Effector memory CD4-positive, alpha-beta T cell (primary cell): ENCODE results near the gene RTL10.
A peak's percentile ranks its signal among the peaks of the same experiment; 100 is the strongest.

ENCODE experiments used
- DNase-seq, 3 donors: peaks; one replicate each; pipeline ENCODE4 v3.0.0-alpha.2; 2020
- H3K27ac ChIP-seq: 2 replicates; pipeline ENCODE4 v1.7.0; 2013; ENCODE audit warnings: mild to moderate bottlenecking, low read length, moderate library complexity; ENCODE audit not compliant: insufficient read depth, poor library complexity, severe bottlenecking
- H3K27me3 ChIP-seq: replicated peaks from 2 replicates; pipeline ENCODE4 v1.7.0; 2013; ENCODE audit warnings: mild to moderate bottlenecking, low read length; ENCODE audit not compliant: insufficient read depth, control insufficient read depth, poor library complexity, severe bottlenecking
- H3K36me3 ChIP-seq: 2 replicates; pipeline ENCODE4 v1.7.0; 2013; ENCODE audit warnings: mild to moderate bottlenecking, low read length, moderate library complexity; ENCODE audit not compliant: control insufficient read depth, insufficient read depth
- H3K4me1 ChIP-seq: 2 replicates; pipeline ENCODE4 v1.7.0; 2013; ENCODE audit warnings: low read length, mild to moderate bottlenecking; ENCODE audit not compliant: control insufficient read depth, insufficient read depth, poor library complexity, severe bottlenecking
- H3K4me3 ChIP-seq: 2 replicates; pipeline ENCODE4 v1.7.0; 2013; ENCODE audit warnings: low read length, low read depth, mild to moderate bottlenecking; ENCODE audit not compliant: insufficient read depth, poor library complexity, severe bottlenecking
- H3K9me3 ChIP-seq: 2 replicates; pipeline ENCODE4 v1.7.0; 2013; ENCODE audit warnings: mild to moderate bottlenecking, low read length, moderate library complexity; ENCODE audit not compliant: control insufficient read depth

RTL10 gene

DNA sequence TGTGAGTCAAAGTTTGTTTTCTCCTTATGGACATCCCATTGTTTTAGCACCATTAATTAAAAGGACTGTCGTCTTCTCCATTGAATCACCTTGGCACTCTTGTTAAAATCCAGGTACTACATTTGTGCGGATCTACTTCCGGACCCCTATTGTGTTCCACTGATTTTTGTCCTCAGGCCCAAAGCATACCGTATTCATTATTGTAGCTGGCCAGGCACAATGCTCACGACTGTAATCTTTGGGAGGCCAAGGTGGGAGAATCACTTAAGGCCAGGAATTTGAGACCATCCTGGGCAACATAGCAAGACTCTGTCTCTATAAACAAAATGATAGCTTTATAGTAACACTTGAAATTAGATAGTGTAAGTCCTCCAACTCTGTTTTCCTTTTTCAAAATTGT is 8.9 kb upstream of the RTL10 start:
- Histone ChIP-seq H3K4me1 (no peaks in the 10 kb centered on the region), H3K4me3 (no peak overlapping the region), H3K27ac (no peak overlapping the region), H3K27me3 (no peaks in the 10 kb centered on the region), H3K36me3 (no peaks in the 10 kb centered on the region), H3K9me3 (no peaks in the 10 kb centered on the region)
- no peak for DNase-seq

DNA sequence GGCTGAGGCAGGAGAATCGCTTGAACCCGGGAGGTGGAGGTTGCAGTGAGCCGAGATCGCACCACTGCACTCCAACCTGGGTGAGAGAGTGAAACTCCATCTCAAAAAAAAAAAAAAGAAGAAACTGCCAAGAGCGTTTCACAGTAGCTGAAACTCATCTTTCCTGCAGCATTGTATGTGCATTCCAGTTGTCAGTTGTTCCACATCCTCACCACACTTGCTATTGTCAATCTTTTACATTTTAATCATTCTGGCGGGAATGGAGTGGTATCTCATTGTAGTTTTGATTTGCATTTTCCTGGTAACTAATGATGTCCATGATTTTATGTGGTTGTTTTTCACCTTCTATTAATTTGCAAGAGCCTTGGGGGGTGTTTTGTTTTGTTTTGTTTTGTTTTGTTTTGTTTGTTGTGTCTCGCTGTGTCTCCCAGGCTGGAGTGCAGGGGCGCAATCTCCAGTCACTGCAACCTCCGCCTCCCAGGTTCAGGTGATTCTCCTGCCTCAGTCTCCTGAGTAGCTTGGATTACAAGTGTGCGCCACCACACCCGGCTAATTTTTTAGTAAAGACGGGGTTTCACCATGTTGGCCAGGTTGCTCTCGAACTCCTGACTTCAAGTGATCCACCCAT is 8.1 kb upstream of the RTL10 start:
- no peaks in the 10 kb centered on the region for H3K9me3 ChIP-seq
- H3K4me1 ChIP-seq, result no peaks in the 10 kb centered on the region
- no peaks in the 10 kb centered on the region for H3K36me3 ChIP-seq
- DNase-seq, result no peak
- no peak overlapping the region for H3K27ac ChIP-seq
- H3K27me3 ChIP-seq, result no peaks in the 10 kb centered on the region
- no peak overlapping the region for H3K4me3 ChIP-seq

DNA sequence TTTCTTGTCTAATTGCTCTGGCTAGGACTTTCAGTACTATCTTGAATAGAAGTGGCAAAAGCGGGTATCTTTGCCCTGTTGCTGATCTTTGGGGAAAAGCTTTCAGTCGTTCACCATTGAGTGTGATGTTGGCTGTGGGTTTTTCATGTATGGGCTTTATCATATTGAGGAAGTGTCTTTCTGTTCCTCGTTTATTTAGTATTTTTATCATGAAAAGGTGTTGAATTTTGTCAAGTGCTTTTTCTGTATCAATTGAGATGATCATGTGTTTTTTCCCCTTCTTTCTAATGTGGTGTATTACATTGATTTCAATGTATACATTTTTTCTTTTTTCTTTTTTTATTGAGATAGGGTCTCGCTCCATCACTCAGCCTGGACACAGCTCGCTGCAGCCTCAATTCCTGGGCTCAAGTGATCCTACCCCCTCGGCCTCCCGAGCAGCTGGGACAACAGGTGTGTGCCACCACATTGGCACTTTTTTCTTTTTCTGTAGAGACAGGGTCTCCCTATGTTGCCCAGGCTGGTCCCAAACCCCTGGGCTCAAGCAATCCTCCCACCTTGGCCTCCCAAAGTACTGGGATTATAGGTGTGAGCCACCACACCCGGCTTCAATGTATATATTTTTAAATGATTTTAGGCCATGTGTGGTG is 5.3 kb upstream of the RTL10 start:
- H3K27ac ChIP-seq, result no peak overlapping the region
- no peak for DNase-seq
- H3K36me3 ChIP-seq, result no peaks in the 10 kb centered on the region
- no peaks in the 10 kb centered on the region for H3K27me3 ChIP-seq
- H3K4me1 ChIP-seq, result peaks cover 10% of the 10 kb centered on the region
- no peaks in the 10 kb centered on the region for H3K9me3 ChIP-seq
- no peak overlapping the region for H3K4me3 ChIP-seq

DNA sequence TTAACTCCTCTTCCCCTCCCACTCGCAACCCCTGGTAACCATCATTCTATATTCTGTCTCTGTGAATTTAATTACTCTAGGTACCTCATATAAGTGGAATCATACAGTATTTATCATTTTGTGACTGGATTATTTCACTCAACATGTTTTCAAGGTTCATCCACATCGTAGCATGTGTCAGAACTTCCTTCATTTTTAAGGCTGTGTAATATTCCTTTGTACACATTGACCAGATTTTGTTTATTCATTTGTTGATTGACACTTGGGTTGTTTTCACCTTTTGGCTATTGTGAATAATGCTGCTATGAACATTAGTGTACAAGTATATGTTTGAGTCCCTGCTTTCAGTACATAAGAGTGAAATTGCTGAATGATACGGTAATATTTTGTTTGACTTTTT is 2.7 kb upstream of the RTL10 start:
- H3K9me3 ChIP-seq, result no peaks in the 10 kb centered on the region
- no peak overlapping the region for H3K27ac ChIP-seq
- DNase-seq, result no peak
- H3K4me1 ChIP-seq, result peaks cover 24% of the 10 kb centered on the region
- H3K27me3 ChIP-seq, result no peaks in the 10 kb centered on the region
- H3K36me3 ChIP-seq, result no peaks in the 10 kb centered on the region
- no peak overlapping the region for H3K4me3 ChIP-seq

DNA sequence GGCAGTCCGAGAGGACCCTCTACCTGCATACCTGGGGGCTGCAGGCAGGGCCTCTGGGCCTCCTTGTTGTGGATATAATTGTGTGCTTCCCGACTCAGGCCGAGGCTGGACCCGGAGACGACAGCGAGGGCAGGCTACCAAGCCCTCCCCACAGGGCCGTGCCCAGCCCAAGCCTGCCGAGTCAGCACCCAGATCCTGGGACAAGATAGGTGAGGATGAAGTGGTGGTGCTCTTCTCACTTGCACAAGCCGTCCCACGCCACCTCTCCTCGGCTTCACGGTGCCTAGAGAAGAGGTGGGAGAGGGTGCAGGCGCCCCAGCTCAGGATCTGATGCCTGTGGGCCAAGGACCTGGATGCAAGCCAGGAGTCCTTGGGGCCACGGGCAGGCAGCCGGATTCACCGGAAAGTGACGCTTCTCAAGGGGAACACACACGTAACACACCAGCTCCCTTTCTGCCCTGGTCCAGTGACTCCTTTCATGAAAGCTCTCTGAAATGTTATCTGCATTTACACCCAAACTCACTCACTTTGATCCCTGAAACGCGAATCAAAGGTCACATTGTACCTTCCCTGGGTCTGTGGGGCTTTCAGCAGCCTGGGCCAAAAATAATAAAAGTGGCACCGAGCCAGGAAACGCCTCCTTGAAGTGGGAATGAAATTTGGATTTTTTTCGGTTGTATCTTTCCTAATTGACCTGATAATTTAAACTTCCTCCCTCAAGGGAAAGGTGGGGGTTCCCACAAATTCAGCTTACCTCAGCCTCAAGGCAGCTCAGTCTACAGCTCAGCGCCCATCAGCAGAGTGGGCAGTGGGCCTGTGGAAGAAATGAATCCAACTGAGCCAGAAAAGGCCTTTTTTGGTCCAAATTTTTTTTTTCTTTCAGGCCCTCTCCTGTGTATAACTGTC is 1.1 kb upstream of the RTL10 start:
- Histone ChIP-seq H3K27me3 (no peaks in the 10 kb centered on the region), H3K9me3 (no peaks in the 10 kb centered on the region), H3K4me3 (peak overlapping the region; percentile 95), H3K36me3 (peaks cover 7% of the 10 kb centered on the region), H3K27ac (peak overlapping the region; percentile 92), H3K4me1 (peaks cover 24% of the 10 kb centered on the region)
- peak; percentile 20 to 40 (median 36) for DNase-seq

DNA sequence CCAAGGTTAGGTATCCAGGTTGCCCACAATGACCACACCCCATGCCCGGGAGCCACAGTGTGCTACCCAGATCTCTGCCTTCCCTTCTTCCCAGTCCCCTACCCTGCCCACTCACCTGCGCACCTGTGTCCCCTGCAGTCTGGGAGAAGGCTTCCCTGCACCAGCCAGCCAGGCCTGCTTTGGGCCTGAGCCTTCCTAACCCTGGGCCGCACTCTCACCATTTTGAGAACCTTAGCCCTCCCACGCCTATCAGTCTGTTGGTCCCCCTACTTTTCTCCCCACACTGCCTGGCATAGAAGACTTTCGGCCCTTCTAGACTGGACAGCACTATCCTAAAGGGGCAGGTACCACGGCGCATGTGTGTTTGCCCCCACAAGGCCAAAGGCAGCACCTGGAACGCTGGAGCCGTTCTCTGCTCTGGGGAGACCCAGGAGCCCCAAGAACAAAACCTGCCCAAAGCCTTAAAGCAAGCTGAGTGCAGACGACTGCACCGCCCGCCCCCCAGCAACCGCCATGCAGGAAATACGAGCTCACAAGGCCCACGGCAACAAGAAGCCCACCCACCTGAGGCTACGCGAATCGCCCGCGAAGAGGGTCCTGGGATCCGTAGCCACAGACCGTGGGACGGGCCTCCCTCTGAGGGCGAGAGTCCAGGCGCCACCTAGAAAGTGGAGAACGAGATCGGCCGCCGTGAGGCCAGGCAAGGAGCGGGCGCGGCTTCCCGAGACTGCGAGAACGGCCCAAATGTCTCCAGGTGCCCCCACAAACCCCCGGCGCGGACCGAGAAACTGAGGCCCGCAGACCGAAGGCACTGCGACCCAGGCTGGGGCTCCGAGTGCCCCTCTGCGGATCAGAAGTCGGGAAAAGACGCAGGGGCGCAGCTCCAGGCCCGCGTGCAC is 546 bp downstream of the RTL10 start:
- no peak for DNase-seq
- H3K4me1 ChIP-seq, result peaks cover 24% of the 10 kb centered on the region
- H3K4me3 ChIP-seq, result peak overlapping the region; percentile 95
- peaks cover 11% of the 10 kb centered on the region for H3K36me3 ChIP-seq
- peak overlapping the region; percentile 92 for H3K27ac ChIP-seq
- H3K27me3 ChIP-seq, result no peaks in the 10 kb centered on the region
- no peaks in the 10 kb centered on the region for H3K9me3 ChIP-seq

DNA sequence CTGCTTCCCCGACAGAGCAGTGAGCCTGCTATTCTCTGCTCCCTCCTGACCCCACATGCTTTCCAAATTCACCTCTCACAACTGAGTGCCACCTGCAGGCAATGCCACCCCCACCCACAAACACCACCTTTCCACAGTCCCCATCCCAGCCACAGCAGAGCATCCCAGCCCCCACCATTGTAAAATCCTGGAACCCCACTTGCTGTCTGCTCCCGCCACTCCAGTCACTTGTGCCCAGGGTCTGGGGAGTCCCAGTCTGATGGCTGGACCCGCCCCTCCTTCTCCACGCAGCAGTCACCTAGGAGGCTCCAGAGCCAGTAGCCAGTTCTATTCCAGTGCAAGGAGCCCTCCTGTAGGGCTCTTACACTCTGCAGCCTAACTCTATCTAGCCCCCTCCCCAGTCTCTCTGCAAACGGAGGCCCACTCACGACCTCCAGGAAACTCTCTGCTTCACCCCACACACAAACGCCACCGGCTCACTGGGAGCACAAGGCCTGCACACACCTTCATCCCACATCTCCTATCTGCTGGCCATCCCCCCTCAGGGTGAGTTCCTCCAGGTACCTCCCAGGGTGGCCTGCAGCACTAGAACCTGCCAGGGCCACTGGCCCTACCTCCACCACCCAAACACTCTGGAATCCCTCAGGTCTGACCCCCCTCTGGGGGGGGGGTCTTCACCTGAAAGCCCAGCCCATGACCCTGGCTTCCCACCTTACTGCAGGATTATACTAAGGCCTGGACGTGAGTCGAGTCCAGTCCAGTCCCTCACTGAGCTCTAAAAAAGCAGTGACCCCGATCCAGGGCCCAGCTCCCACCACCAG is 1.4 kb downstream of the RTL10 start:
- peaks cover 24% of the 10 kb centered on the region for H3K4me1 ChIP-seq
- H3K27ac ChIP-seq, result peak overlapping the region; percentile 26
- H3K27me3 ChIP-seq, result no peaks in the 10 kb centered on the region
- no peaks in the 10 kb centered on the region for H3K9me3 ChIP-seq
- H3K4me3 ChIP-seq, result peak overlapping the region; percentile 95
- peaks cover 11% of the 10 kb centered on the region for H3K36me3 ChIP-seq
- DNase-seq, result no peak

DNA sequence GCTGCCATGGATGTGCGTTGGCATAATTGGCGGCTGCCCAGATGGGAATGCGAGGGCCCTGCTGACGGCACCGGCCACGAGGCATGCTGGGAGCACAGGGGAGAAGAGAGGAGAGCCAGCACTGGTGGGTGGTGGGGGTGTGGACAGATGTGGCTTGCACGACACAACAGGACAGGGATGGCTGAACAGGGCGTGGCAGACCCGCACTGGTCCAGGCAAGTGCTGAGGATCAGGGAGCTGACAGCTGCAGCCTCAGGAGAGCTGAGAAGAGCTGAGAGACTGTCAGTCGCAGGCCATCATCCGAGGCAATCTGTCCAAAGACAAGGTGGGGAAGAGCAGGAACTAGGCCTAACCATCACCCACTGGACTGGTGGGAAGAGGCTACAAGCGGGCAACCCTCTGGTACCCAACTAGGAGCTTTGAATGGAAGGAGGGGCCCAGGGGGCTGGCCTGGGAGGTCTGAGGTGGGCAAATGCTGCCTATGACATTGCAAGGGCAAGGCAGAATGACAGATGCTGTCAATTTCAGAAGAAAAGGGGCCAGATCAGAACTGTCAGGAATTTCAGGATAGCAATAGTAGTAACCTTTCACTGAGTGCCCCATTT is 2.4 kb downstream of the RTL10 start:
- H3K36me3 ChIP-seq, result peaks cover 11% of the 10 kb centered on the region
- no peak for DNase-seq
- no peaks in the 10 kb centered on the region for H3K9me3 ChIP-seq
- no peaks in the 10 kb centered on the region for H3K27me3 ChIP-seq
- H3K4me3 ChIP-seq, result no peak overlapping the region
- H3K27ac ChIP-seq, result no peak overlapping the region
- peaks cover 24% of the 10 kb centered on the region for H3K4me1 ChIP-seq
